ENCODE results near the gene GNB4.

- TF ChIP-seq POLR2A (IDR thresholded peaks at IDR 0.05) (no peak), POLR2AphosphoS5 (IDR thresholded peaks at IDR 0.05; ENCODE audit: insufficient read depth in 1 of 2, low read depth in 1 of 2) (no peak)
- TF ChIP-seq, protein P1, sequence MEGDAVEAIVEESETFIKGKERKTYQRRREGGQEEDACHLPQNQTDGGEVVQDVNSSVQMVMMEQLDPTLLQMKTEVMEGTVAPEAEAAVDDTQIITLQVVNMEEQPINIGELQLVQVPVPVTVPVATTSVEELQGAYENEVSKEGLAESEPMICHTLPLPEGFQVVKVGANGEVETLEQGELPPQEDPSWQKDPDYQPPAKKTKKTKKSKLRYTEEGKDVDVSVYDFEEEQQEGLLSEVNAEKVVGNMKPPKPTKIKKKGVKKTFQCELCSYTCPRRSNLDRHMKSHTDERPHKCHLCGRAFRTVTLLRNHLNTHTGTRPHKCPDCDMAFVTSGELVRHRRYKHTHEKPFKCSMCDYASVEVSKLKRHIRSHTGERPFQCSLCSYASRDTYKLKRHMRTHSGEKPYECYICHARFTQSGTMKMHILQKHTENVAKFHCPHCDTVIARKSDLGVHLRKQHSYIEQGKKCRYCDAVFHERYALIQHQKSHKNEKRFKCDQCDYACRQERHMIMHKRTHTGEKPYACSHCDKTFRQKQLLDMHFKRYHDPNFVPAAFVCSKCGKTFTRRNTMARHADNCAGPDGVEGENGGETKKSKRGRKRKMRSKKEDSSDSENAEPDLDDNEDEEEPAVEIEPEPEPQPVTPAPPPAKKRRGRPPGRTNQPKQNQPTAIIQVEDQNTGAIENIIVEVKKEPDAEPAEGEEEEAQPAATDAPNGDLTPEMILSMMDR (IDR thresholded peaks at IDR 0.05): no peak
Measured at GRCh38 chr3:179486806-179487205, 35.5 kb upstream of the GNB4 start.

Measured in vagina (tissue), 2 donors.